IMR-90 (cell line): Measurements from ENCODE around the gene RABEP2. TPM values are rescaled to one million over a fixed set of nuclear protein-coding genes. Genes with fewer than 3 reads are reported as not detected.

Source experiments
- ATAC-seq: fragments of 200-7000 bp; cut with Tn5 transposase; 2 replicates; pipeline ENCODE4 v1.9.1; 2020; ENCODE audit warnings: low read depth, mild to moderate bottlenecking, moderate library complexity
- BruUV-seq: library from RNA; stranded (reverse); fragments of 400-500 nt; replicated peaks from 2 replicates; lab custom pipeline; 2021; lab: Mats Ljungman, UMichigan
- CTCF ChIA-PET: fragments of 300-600 bp; formaldehyde crosslinking; extraction: SDS; loops from one replicate; lab custom pipeline; 2021; ENCODE audit warnings: antibody characterized with exemption; lab: Yijun Ruan, JAX
- POLR2A ChIA-PET: fragments of 300-600 bp; sonication (Branson Sonifier 250); formaldehyde crosslinking; loops from one replicate; lab custom pipeline; 2022; ENCODE audit warnings: antibody characterized with exemption; ENCODE audit not compliant: unreplicated experiment; lab: Charles Lee
- DNase-seq: peaks from one replicate; pipeline ENCODE4 v3.0.0; 2013
- H2AFZ ChIP-seq: replicated peaks from 2 replicates; pipeline ENCODE3; 2013; ENCODE audit warnings: low read length, mild to moderate bottlenecking; ENCODE audit not compliant: poor library complexity
- H2AK5ac ChIP-seq: 2 replicates; pipeline ENCODE4 v1.6.1; 2013; ENCODE audit warnings: low read depth, low read length, inconsistent platforms
- H2AK9ac ChIP-seq: replicated peaks from 2 replicates; pipeline ENCODE3; 2013; ENCODE audit warnings: mild to moderate bottlenecking, low read depth, low read length, moderate library complexity; ENCODE audit not compliant: poor library complexity
- H2BK120ac ChIP-seq: 2 replicates; pipeline ENCODE4 v1.6.1; 2013; ENCODE audit warnings: low read depth, low read length, inconsistent platforms
- H2BK15ac ChIP-seq: 3 replicates; pipeline ENCODE4 v1.6.1; 2013; ENCODE audit warnings: low read depth, low read length, inconsistent platforms
- H2BK20ac ChIP-seq: 2 replicates; pipeline ENCODE4 v1.6.1; 2013; ENCODE audit warnings: low read depth, mild to moderate bottlenecking, inconsistent platforms, low read length, moderate library complexity
- H2BK5ac ChIP-seq: 2 replicates; pipeline ENCODE4 v1.6.1; 2013; ENCODE audit warnings: mild to moderate bottlenecking, low read depth, low read length, inconsistent platforms; ENCODE audit not compliant: poor library complexity, severe bottlenecking
- H3K14ac ChIP-seq: replicated peaks from 2 replicates; pipeline ENCODE4 v1.6.1; 2013; ENCODE audit warnings: low read depth, low read length, inconsistent platforms
- H3K18ac ChIP-seq: 2 replicates; pipeline ENCODE4 v1.6.1; 2013; ENCODE audit warnings: low read depth, low read length, control low read depth
- H3K23ac ChIP-seq: 2 replicates; pipeline ENCODE4 v1.6.1; 2013; ENCODE audit warnings: low read depth, low read length, inconsistent platforms
- H3K27ac ChIP-seq: 2 replicates; pipeline ENCODE4 v1.5.1; 2013; ENCODE audit warnings: mild to moderate bottlenecking, control low read depth, low read length; ENCODE audit not compliant: insufficient read depth
- H3K27me3 ChIP-seq: 2 replicates; pipeline ENCODE4 v1.6.1; 2013; ENCODE audit warnings: low read length; ENCODE audit not compliant: control insufficient read depth, insufficient read depth
- H3K36me3 ChIP-seq: 2 replicates; pipeline ENCODE4 v1.6.1; 2013; ENCODE audit warnings: low read length, mixed read lengths; ENCODE audit not compliant: control insufficient read depth, insufficient read depth
- H3K4ac ChIP-seq: 2 replicates; pipeline ENCODE4 v1.6.1; 2013; ENCODE audit warnings: low read depth, low read length, inconsistent platforms
- H3K4me1 ChIP-seq: 2 replicates; pipeline ENCODE4 v1.6.1; 2013; ENCODE audit warnings: low read length, mixed read lengths; ENCODE audit not compliant: control insufficient read depth, insufficient read depth
- H3K4me2 ChIP-seq: 2 replicates; pipeline ENCODE4 v1.6.1; 2013; ENCODE audit warnings: low read depth, mild to moderate bottlenecking, control low read depth, low read length, moderate library complexity
- H3K4me3 ChIP-seq: 2 replicates; pipeline ENCODE4 v1.5.1; 2013; ENCODE audit warnings: low read depth, mild to moderate bottlenecking, control low read depth, low read length, moderate library complexity; ENCODE audit not compliant: insufficient read depth
- H3K56ac ChIP-seq: 2 replicates; pipeline ENCODE4 v1.6.1; 2013; ENCODE audit warnings: low read length, inconsistent platforms; ENCODE audit not compliant: insufficient read depth; ENCODE audit errors: extremely low read depth
- H3K79me1 ChIP-seq, 2 experiments: 2 replicates each; pipeline ENCODE4 v1.6.1; 2013; ENCODE audit warnings: low read length in 2 of 2, inconsistent platforms in 1 of 2, low read depth in 1 of 2
- H3K9ac ChIP-seq: 2 replicates; pipeline ENCODE4 v1.6.1; 2013; ENCODE audit warnings: low read depth, low read length, control low read depth
- H3K9me1 ChIP-seq: 2 replicates; pipeline ENCODE4 v1.6.1; 2013; ENCODE audit warnings: low read length, inconsistent platforms; ENCODE audit not compliant: insufficient read depth
- H3K9me3 ChIP-seq: 2 replicates; pipeline ENCODE4 v1.6.1; 2013; ENCODE audit warnings: low read length; ENCODE audit not compliant: control insufficient read depth, insufficient read depth
- H4K20me1 ChIP-seq: 2 replicates; pipeline ENCODE4 v1.6.1; 2013; ENCODE audit warnings: low read length, inconsistent platforms; ENCODE audit not compliant: insufficient read depth
- H4K5ac ChIP-seq: 2 replicates; pipeline ENCODE4 v1.6.1; 2013; ENCODE audit warnings: mild to moderate bottlenecking, low read depth, low read length, control low read depth
- H4K8ac ChIP-seq, 2 experiments: 2 replicates each; pipeline ENCODE4 v1.6.1; 2013; ENCODE audit warnings: low read depth in 2 of 2, low read length in 2 of 2, control low read depth in 1 of 2, inconsistent platforms in 1 of 2
- H4K91ac ChIP-seq: 2 replicates; pipeline ENCODE4 v1.6.1; 2013; ENCODE audit warnings: low read depth, low read length, inconsistent platforms; ENCODE audit not compliant: insufficient read depth
- BHLHE40 ChIP-seq: fragments of 150-350 bp; IDR thresholded peaks from 2 replicates; pipeline ENCODE4 v1.6.1; 2016; ENCODE audit warnings: mild to moderate bottlenecking, low read depth, low read length
- CEBPB ChIP-seq: IDR thresholded peaks from 2 replicates; pipeline ENCODE4 v1.6.1; 2012; ENCODE audit warnings: low read depth, low read length, improper control_type of control experiment
- FOS ChIP-seq: fragments of 150-350 bp; IDR thresholded peaks from 2 replicates; pipeline ENCODE4 v1.6.1; 2016; ENCODE audit warnings: low read depth, low read length
- MAFK ChIP-seq: IDR thresholded peaks from 2 replicates; pipeline ENCODE4 v1.6.1; 2012; ENCODE audit warnings: low read depth, low read length, improper control_type of control experiment
- WGBS, 2 experiments: methylation state at CpG; one replicate each; pipeline versions ENCODE4 v1.1.5 to v1.1.7; 2013; ENCODE audit warnings: missing lambda C conversion rate in 2 of 2; ENCODE audit not compliant: insufficient read length in 1 of 2; ENCODE audit errors: extremely low coverage in 2 of 2; 5-methylcytosine and 5-hydroxymethylcytosine counted together
- dilution Hi-C: fragments of 300-500 bp; cut with HindIII; formaldehyde crosslinking; loops from one replicate; pipeline ENCODE4 v1.14.3; 2018; ENCODE audit warnings: low sequenced_read_pairs; ENCODE audit not compliant: unreplicated experiment
- in situ Hi-C: fragments of 300-500 bp; cut with MboI; formaldehyde crosslinking; loops from 3 replicates; pipeline ENCODE4 v1.14.3; 2019; ENCODE audit warnings: low sequenced_read_pairs, inconsistent platforms, mixed read lengths
- intact Hi-C: fragments of 100-400 bp; cut with micrococcal nuclease; formaldehyde crosslinking; loops from 2 replicates; pipeline ENCODE4 v1.10.0; 2022
- polyA plus RNA-seq, 3 experiments: library from polyadenylated mRNA; depleted of rRNA; stranded (reverse); fragments of >200 nt; gene quantifications; 2 replicates each; pipeline ENCODE4 v1.2.3, GENCODE V29; 2012; ENCODE audit warnings: low replicate concordance in 1 of 3
- total RNA-seq: library from RNA; depleted of rRNA; stranded (reverse); fragments of >200 nt; gene quantifications from 2 replicates; pipeline ENCODE4 v1.2.3, GENCODE V29; 2012

Gene RABEP2
- total and polyA plus RNA-seq, 2 of the 4 experiments (the other 2 are of a cell fraction): 12.2 to 20.0 TPM

DNA sequence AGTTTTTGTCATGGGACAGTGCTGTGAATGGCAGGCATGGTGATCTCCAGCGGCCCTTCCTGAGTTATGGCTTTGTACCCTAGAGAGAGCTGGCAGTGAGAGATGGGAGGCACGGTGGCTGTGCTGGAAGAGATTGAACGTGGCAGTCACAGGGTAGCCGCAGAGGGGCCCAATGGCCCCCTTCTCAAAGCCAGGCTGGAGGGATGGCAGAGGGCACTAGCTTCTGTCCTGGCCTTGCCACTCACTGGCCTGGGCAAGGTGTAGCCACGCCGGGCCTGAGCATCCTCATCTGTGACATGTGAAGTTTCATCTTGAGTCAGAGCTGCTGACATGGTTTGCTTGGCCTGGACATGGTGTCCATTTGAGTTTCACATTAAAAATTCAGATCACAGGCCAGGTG lies 50.6 kb downstream of the RABEP2 start:
- Histone ChIP-seq H3K18ac (no peak overlapping the region), H3K79me1 (peaks cover 9 to 25% of the 10 kb centered on the region in 2 experiments; a peak in 3 of 4 replicates), H2BK15ac (no peak overlapping the region), H3K23ac (no peak overlapping the region), H4K20me1 (no peaks in the 10 kb centered on the region), H4K5ac (no peak overlapping the region), H2BK120ac (no peak overlapping the region), H2BK5ac (no peak overlapping the region), H3K56ac (no peak overlapping the region), H3K27me3 (no peaks in the 10 kb centered on the region), H3K9me3 (no peaks in the 10 kb centered on the region), H3K4me2 (no peak overlapping the region), H2AK9ac (peak overlapping the region; percentile 65), H4K8ac (no peak overlapping the region), H3K9me1 (no peaks in the 10 kb centered on the region), H3K4ac (no peak overlapping the region), H4K91ac (no peak overlapping the region), H3K14ac (no peak overlapping the region), H3K27ac (no peak overlapping the region), H3K4me3 (no peak overlapping the region), H2BK20ac (no peak overlapping the region), H2AK5ac (no peak overlapping the region), H2AFZ (no peak overlapping the region), H3K4me1 (0 out of 2 replicates have a peak, but pooled peaks cover 3% of the 10 kb centered on the region), H3K36me3 (peaks cover 42% of the 10 kb centered on the region), H3K9ac (no peak overlapping the region)
- TF ChIP-seq FOS: no peak
- no peak for TF ChIP-seq CEBPB
- no peak for TF ChIP-seq BHLHE40
- TF ChIP-seq MAFK: no peak
- in situ Hi-C loops (no loop called here), dilution Hi-C loops (no loop called here), intact Hi-C loops (no loop called here)
- 93% methylated on average over 3 of the region's 6 CpGs; no CpG with 5 or more reads in 1 of the 2 experiments for WGBS, 2 experiments
- POLR2A ChIA-PET: no interaction called here
- CTCF ChIA-PET: no interaction called here
- BruUV-seq: no TSS peak
- ATAC-seq (no peak), DNase-seq (no peak)
